Neuronal stem cell (in vitro differentiated cells): Measurements from ENCODE around the gene TMED8.

Source experiments
- DNase-seq: peaks from one replicate; pipeline ENCODE4 v3.0.0-alpha.2; 2013; ENCODE audit warnings: low spot score
- H2AFZ ChIP-seq: one replicate; pipeline ENCODE4 v1.6.1; 2013; ENCODE audit warnings: mild to moderate bottlenecking, low read length, inconsistent platforms
- H2AK5ac ChIP-seq: 2 replicates; pipeline ENCODE4 v1.6.1; 2013; ENCODE audit warnings: low read depth, mild to moderate bottlenecking, inconsistent platforms, low read length, moderate library complexity, mixed read lengths
- H2BK120ac ChIP-seq: 2 replicates; pipeline ENCODE4 v1.6.1; 2013; ENCODE audit warnings: low read depth, mild to moderate bottlenecking, inconsistent platforms, low read length, moderate library complexity, mixed read lengths
- H2BK12ac ChIP-seq: one replicate; pipeline ENCODE4 v1.6.1; 2013; ENCODE audit warnings: low read length, inconsistent platforms
- H2BK15ac ChIP-seq: 2 replicates; pipeline ENCODE4 v1.6.1; 2013; ENCODE audit warnings: mild to moderate bottlenecking, low read length, inconsistent platforms, mixed read lengths
- H2BK5ac ChIP-seq: one replicate; pipeline ENCODE4 v1.6.1; 2013; ENCODE audit warnings: inconsistent platforms, mild to moderate bottlenecking, low read length, moderate library complexity
- H3K14ac ChIP-seq: one replicate; pipeline ENCODE4 v1.6.1; 2013; ENCODE audit warnings: low read length, inconsistent platforms
- H3K18ac ChIP-seq: 2 replicates; pipeline ENCODE4 v1.6.1; 2013; ENCODE audit warnings: low read length, inconsistent platforms
- H3K23ac ChIP-seq: 2 replicates; pipeline ENCODE4 v1.6.1; 2013; ENCODE audit warnings: low read depth, mild to moderate bottlenecking, mixed read lengths, low read length, inconsistent platforms; ENCODE audit not compliant: poor library complexity
- H3K27ac ChIP-seq: replicated peaks from 3 replicates; pipeline ENCODE4 v1.5.1; 2013; ENCODE audit warnings: low read length, inconsistent platforms
- H3K27me3 ChIP-seq, 3 experiments: 2 replicates each; pipeline ENCODE4 v1.6.1; 2013; ENCODE audit warnings: low read length in 3 of 3, mild to moderate bottlenecking in 2 of 3, inconsistent platforms in 1 of 3, low read depth in 1 of 3, mixed read lengths in 1 of 3, moderate library complexity in 1 of 3; ENCODE audit not compliant: control insufficient read depth in 3 of 3, insufficient read depth in 3 of 3
- H3K36me3 ChIP-seq, 2 donors: replicated peaks in 1 of 2; 2 replicates each; pipeline ENCODE4 v1.6.1; 2013; ENCODE audit warnings: low read length in 2 of 2; ENCODE audit not compliant: control insufficient read depth in 2 of 2, insufficient read depth in 2 of 2
- H3K4ac ChIP-seq: 2 replicates; pipeline ENCODE4 v1.6.1; 2013; ENCODE audit warnings: inconsistent platforms, mild to moderate bottlenecking, low read length, moderate library complexity
- H3K4me1 ChIP-seq, 2 donors: 1 replicate in 1 of 2; 2 replicates in 1 of 2; pipeline ENCODE4 v1.6.1; 2013; ENCODE audit warnings: low read length in 2 of 2, low read depth in 1 of 2; ENCODE audit not compliant: control insufficient read depth in 2 of 2, insufficient read depth in 1 of 2
- H3K4me2 ChIP-seq: one replicate; pipeline ENCODE4 v1.6.1; 2013; ENCODE audit warnings: mild to moderate bottlenecking, low read length, inconsistent platforms; ENCODE audit not compliant: insufficient read depth, poor library complexity, severe bottlenecking
- H3K4me3 ChIP-seq, 2 donors: 2 replicates each; pipeline ENCODE4 v1.5.1; 2013; ENCODE audit warnings: low read length in 2 of 2, mild to moderate bottlenecking in 2 of 2, inconsistent platforms in 1 of 2, moderate library complexity in 1 of 2
- H3K79me1 ChIP-seq: one replicate; pipeline ENCODE4 v1.6.1; 2013; ENCODE audit warnings: low read depth, mild to moderate bottlenecking, inconsistent platforms, low read length, moderate library complexity
- H3K9ac ChIP-seq: one replicate; pipeline ENCODE4 v1.6.1; 2013; ENCODE audit warnings: mild to moderate bottlenecking, low read depth, low read length, inconsistent platforms; ENCODE audit not compliant: poor library complexity
- H3K9me3 ChIP-seq, 2 donors: replicated peaks in 1 of 2; 2 replicates each; pipeline versions ENCODE3 to v1.6.1; 2013; ENCODE audit warnings: low read length in 2 of 2, mild to moderate bottlenecking in 2 of 2, inconsistent platforms in 1 of 2, low read depth in 1 of 2, mixed read lengths in 1 of 2, moderate library complexity in 1 of 2; ENCODE audit not compliant: control insufficient read depth in 2 of 2, insufficient read depth in 1 of 2
- H4K8ac ChIP-seq: one replicate; pipeline ENCODE4 v1.6.1; 2013; ENCODE audit warnings: low read depth, mild to moderate bottlenecking, inconsistent platforms, low read length, moderate library complexity
- H4K91ac ChIP-seq: one replicate; pipeline ENCODE4 v1.6.1; 2013; ENCODE audit warnings: low read length, low read depth, mild to moderate bottlenecking, inconsistent platforms; ENCODE audit not compliant: poor library complexity
- WGBS, 2 donors: extraction: QIAGEN DNeasy Blood & Tissue Kit; methylation state at CpG; one replicate each; pipeline ENCODE4 v1.1.7; 2013; ENCODE audit warnings: missing lambda C conversion rate in 2 of 2, mixed read lengths in 1 of 2; ENCODE audit not compliant: insufficient read length in 2 of 2, insufficient replicate concordance in 1 of 2; ENCODE audit errors: extremely low coverage in 2 of 2; 5-methylcytosine and 5-hydroxymethylcytosine counted together

TMED8 gene

GRCh38 chr14:77403768-77404167 is 26.9 kb upstream of the TMED8 start:
- H3K14ac ChIP-seq, result no peak overlapping the region
- no peak overlapping the region for H2BK15ac ChIP-seq
- no peaks in the 10 kb centered on the region for H3K27me3 ChIP-seq
- H2BK12ac ChIP-seq, result no peak overlapping the region
- H3K4ac ChIP-seq, result no peak overlapping the region
- no peak overlapping the region for H3K18ac ChIP-seq
- H3K27ac ChIP-seq, result no peak overlapping the region
- no peak overlapping the region for H3K4me3 ChIP-seq
- H4K8ac ChIP-seq, result no peak overlapping the region
- H3K9ac ChIP-seq, result no peak overlapping the region
- no peak overlapping the region for H2AK5ac ChIP-seq
- no peak overlapping the region for H3K4me2 ChIP-seq
- WGBS, 2 donors, result no CpG with 5 or more reads among the region's 3 CpGs
- no peak overlapping the region for H2AFZ ChIP-seq
- H4K91ac ChIP-seq, result no peak overlapping the region
- H2BK120ac ChIP-seq, result no peak overlapping the region
- no peaks in the 10 kb centered on the region for H3K9me3 ChIP-seq
- H3K23ac ChIP-seq, result no peak overlapping the region
- DNase-seq, result no peak
- no peak overlapping the region for H2BK5ac ChIP-seq
- H3K36me3 ChIP-seq, result no peaks in the 10 kb centered on the region
- no peaks in the 10 kb centered on the region for H3K79me1 ChIP-seq
- no peaks in the 10 kb centered on the region for H3K4me1 ChIP-seq

DNA sequence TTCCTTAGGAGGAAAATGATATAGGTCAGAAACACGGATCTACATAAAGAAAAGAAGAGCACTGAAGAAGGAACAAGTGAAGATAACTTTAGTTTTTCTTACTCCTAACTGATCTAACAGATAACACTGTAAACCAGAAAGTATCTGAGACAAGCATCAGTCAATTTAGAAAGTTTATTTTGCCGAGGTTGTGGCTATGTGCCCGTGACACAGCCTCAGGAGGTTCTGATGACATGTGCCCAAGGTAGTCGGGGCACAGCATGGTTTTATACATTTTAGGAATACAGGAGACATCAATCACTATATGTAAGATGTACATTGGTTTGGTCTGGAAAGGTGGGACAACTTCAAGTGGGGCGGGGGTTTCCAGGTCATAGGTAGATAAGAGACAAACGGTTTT is 23.3 kb upstream of the TMED8 start:
- DNase-seq, result no peak
- no CpG with 5 or more reads among the region's 6 CpGs for WGBS, 2 donors

DNA sequence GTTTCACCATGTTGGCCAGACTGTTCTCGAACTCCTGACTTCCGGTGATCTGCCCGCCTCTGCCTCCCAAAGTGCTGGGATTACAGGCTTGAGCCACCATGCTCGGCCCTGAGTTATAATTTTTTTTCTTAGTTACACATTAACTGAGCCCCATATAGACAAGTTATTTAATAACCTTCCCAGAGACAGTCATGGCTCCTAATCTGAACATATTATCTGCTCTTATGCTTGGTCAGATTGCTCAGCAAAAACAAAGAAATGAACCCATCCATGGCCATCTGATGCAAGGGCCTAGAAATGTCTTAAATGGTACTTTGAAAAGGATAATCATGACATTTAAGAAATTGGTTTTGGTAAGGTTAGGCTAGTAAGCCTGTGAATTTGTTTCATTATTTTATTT is 13.3 kb upstream of the TMED8 start:
- Histone ChIP-seq H3K4me2 (no peak overlapping the region), H2AK5ac (no peak overlapping the region), H3K27ac (no peak overlapping the region), H4K91ac (no peak overlapping the region), H3K4me3 (no peak overlapping the region), H3K18ac (no peak overlapping the region), H3K23ac (no peak overlapping the region), H2BK12ac (no peak overlapping the region), H2AFZ (no peak overlapping the region), H2BK15ac (no peak overlapping the region), H3K14ac (no peak overlapping the region), H3K9me3 (no peaks in the 10 kb centered on the region), H3K4ac (no peak overlapping the region), H3K27me3 (no peaks in the 10 kb centered on the region), H3K36me3 (no peaks in the 10 kb centered on the region), H4K8ac (no peak overlapping the region), H3K4me1 (no peaks in the 10 kb centered on the region), H2BK5ac (no peak overlapping the region), H3K79me1 (no peaks in the 10 kb centered on the region), H2BK120ac (no peak overlapping the region), H3K9ac (no peak overlapping the region)
- no CpG with 5 or more reads among the region's 4 CpGs for WGBS, 2 donors
- no peak for DNase-seq

More for the DNA sequence above, 23.3 kb upstream of the TMED8 start:
- H3K23ac ChIP-seq, result no peak overlapping the region
- no peak overlapping the region for H3K14ac ChIP-seq
- H2BK5ac ChIP-seq, result no peak overlapping the region
- H3K4ac ChIP-seq, result no peak overlapping the region
- no peak overlapping the region for H2AFZ ChIP-seq
- no peak overlapping the region for H4K91ac ChIP-seq
- H3K9me3 ChIP-seq, result peaks cover 0 to 3% of the 10 kb centered on the region in 2 donors
- H3K27me3 ChIP-seq, result no peaks in the 10 kb centered on the region
- H3K4me1 ChIP-seq, result no peaks in the 10 kb centered on the region
- no peak overlapping the region for H3K4me2 ChIP-seq
- no peak overlapping the region for H2AK5ac ChIP-seq
- H2BK120ac ChIP-seq, result no peak overlapping the region
- no peak overlapping the region for H3K27ac ChIP-seq
- H3K4me3 ChIP-seq, result no peak overlapping the region
- H2BK15ac ChIP-seq, result no peak overlapping the region
- no peaks in the 10 kb centered on the region for H3K36me3 ChIP-seq
- H4K8ac ChIP-seq, result no peak overlapping the region
- no peaks in the 10 kb centered on the region for H3K79me1 ChIP-seq
- no peak overlapping the region for H2BK12ac ChIP-seq
- H3K18ac ChIP-seq, result no peak overlapping the region
- no peak overlapping the region for H3K9ac ChIP-seq

DNA sequence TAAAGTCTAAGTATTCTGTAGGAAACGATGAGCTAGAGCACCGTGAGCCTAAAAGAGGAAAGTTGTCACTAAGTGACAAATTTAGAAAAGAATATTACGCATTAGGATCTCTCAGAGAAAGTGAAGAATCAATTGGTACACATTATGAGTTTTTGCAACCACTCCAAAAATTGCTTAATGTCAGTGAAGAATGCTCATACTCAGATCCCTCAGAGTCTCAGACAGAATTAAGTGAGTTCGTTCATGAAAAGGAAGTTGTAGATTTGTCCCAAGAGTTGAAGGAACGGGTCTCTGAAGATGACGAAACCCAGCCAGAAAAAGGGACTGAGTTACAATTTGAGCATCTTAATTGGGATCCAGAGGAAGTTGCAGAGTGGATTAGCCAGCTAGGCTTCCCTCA is 1.8 kb upstream of the TMED8 start:
- no peak overlapping the region for H3K4ac ChIP-seq
- no peak overlapping the region for H2BK5ac ChIP-seq
- no peak for DNase-seq

More for the DNA sequence above, 1.8 kb upstream of the TMED8 start:
- Histone ChIP-seq H3K9me3 (no peaks in the 10 kb centered on the region), H2BK120ac (no peak overlapping the region), H2BK12ac (no peak overlapping the region), H2AK5ac (no peak overlapping the region), H3K23ac (no peak overlapping the region), H3K36me3 (peaks cover 0 to 3% of the 10 kb centered on the region in 2 donors), H3K4me1 (peaks cover 9 to 11% of the 10 kb centered on the region in 2 donors), H3K4me2 (no peak overlapping the region), H3K14ac (no peak overlapping the region), H2BK15ac (no peak overlapping the region), H2AFZ (no peak overlapping the region), H3K18ac (no peak overlapping the region), H3K27me3 (no peaks in the 10 kb centered on the region), H4K8ac (no peak overlapping the region), H4K91ac (no peak overlapping the region), H3K27ac (no peak overlapping the region), H3K9ac (no peak overlapping the region), H3K4me3 (no peak overlapping the region), H3K79me1 (peaks cover 3% of the 10 kb centered on the region)
- no CpG with 5 or more reads among the region's 6 CpGs for whole genome bisulfite sequencing, 2 donors
